Measurements from ENCODE around the gene ACTN4.

Gene ACTN4

GRCh38 chr19:38727868-38728660, 80.6 kb downstream of the ACTN4 start:
- DNase-seq: no peak

- no peak for DNase-seq
Observed at GRCh38 chr19:38728752-38729541, 81.5 kb downstream of the ACTN4 start.

GRCh38 chr19:38729653-38730469, 82.4 kb downstream of the ACTN4 start:
- peak; percentile 75 to 79 for DNase-seq

GRCh38 chr19:38730470-38730730, 83.0 kb downstream of the ACTN4 start:
- no peak for DNase-seq

GRCh38 chr19:38730731-38731589, 83.5 kb downstream of the ACTN4 start:
- no peak for DNase-seq

GRCh38 chr19:38731654-38732301, 84.3 kb downstream of the ACTN4 start:
- DNase-seq: no peak

GRCh38 chr19:38733241-38733492, 85.7 kb downstream of the ACTN4 start:
- DNase-seq: no peak

- DNase-seq: no peak
Observed at GRCh38 chr19:38733493-38734175, 86.2 kb downstream of the ACTN4 start.

GRCh38 chr19:38734176-38734425, 86.7 kb downstream of the ACTN4 start:
- DNase-seq: no peak

- DNase-seq: peak in 1 of 2 donors; percentile 43
Observed at GRCh38 chr19:38734426-38735256, 87.2 kb downstream of the ACTN4 start.

- peak in 1 of 2 donors; percentile 42 for DNase-seq
Observed at GRCh38 chr19:38735257-38735686, 87.8 kb downstream of the ACTN4 start.

- peak; percentile 60 to 68 for DNase-seq
Observed at GRCh38 chr19:38736036-38736412, 88.6 kb downstream of the ACTN4 start.

- peak; percentile 71 to 72 for DNase-seq
Observed at GRCh38 chr19:38736413-38737280, 89.2 kb downstream of the ACTN4 start.

- no peak for DNase-seq
Observed at GRCh38 chr19:38737281-38737865, 89.9 kb downstream of the ACTN4 start.

GRCh38 chr19:38737921-38738737, 90.7 kb downstream of the ACTN4 start:
- DNase-seq: no peak

- DNase-seq: no peak
Observed at GRCh38 chr19:38739440-38740256, 92.2 kb downstream of the ACTN4 start.

GRCh38 chr19:38740257-38740592, 92.8 kb downstream of the ACTN4 start:
- DNase-seq: no peak

GRCh38 chr19:38740932-38741331, 93.5 kb downstream of the ACTN4 start:
- DNase-seq: no peak
